ENCODE data around the gene RESP18. TPM values are rescaled to one million over a fixed set of nuclear protein-coding genes. Genes with fewer than 3 reads are reported as not detected.

RESP18 gene
- total and polyA plus RNA-seq, 2 donors (not counting 1 experiment from before 2014, with no cell fraction given) = not detected

DNA sequence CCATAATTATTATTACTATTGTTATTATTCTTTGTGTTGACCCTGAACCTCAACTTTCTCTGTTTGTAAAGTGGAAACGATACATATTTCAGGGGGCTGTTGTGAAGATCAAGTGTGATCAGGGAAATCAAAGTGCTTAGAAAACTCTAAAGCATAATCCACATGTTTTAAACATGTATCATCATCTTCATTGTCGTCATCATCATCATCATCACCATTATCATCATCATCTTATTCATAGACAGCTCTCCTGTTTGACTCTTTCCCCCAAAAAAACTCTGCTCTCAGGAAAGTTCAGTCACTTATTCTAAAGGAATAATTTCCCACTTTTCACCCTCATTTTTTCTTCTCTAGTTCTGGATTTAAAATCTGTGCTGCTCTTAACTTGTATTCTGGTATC, 28.3 kb downstream of the RESP18 start:
- no peak overlapping the region for H3K27ac ChIP-seq (ENCODE audit: insufficient read depth, low read length)
- H2AFZ ChIP-seq (ENCODE audit: low read length) = no peak overlapping the region
- no peak for DNase-seq (ENCODE audit: low read depth in 2 of 2)
- H3K79me2 ChIP-seq (ENCODE audit: control insufficient read depth, insufficient read depth, low read length) = no peaks in the 10 kb centered on the region
- no peaks in the 10 kb centered on the region for H3K36me3 ChIP-seq (ENCODE audit: control insufficient read depth, insufficient read depth, low read length)
- H3K4me1 ChIP-seq (ENCODE audit: control insufficient read depth, extremely low read depth, insufficient read depth, low read length) = peaks cover 3% of the 10 kb centered on the region
- no peak overlapping the region for H3K4me2 ChIP-seq (ENCODE audit: extremely low read depth, insufficient read depth, low read length)
- H4K20me1 ChIP-seq (ENCODE audit: control insufficient read depth, extremely low read depth, insufficient read depth, low read length) = no peaks in the 10 kb centered on the region
- TF ChIP-seq CTCF (conservative IDR thresholded peaks at IDR 0.05 in 1 of 2, IDR thresholded peaks at IDR 0.05 in 1 of 2; ENCODE audit: low read depth in 1 of 2, low read length in 2 of 2) = no peak
- no peak for TF ChIP-seq EZH2 (IDR thresholded peaks at IDR 0.05; ENCODE audit: low read length, missing control alignments)
- no peak overlapping the region for H3K4me3 ChIP-seq (replicated peaks in 1 of 4; ENCODE audit: control extremely low read depth in 1 of 4, insufficient read depth in 1 of 4, low read depth in 3 of 4, low read length in 4 of 4)
- no peak overlapping the region for H3K9ac ChIP-seq (ENCODE audit: insufficient read depth, low read length)
- H3K9me3 ChIP-seq (ENCODE audit: control insufficient read depth, insufficient read depth, low read depth, low read length) = no peaks in the 10 kb centered on the region
- peaks cover 19% of the 10 kb centered on the region for H3K27me3 ChIP-seq (ENCODE audit: control insufficient read depth, insufficient read depth, low read length)

- Histone ChIP-seq H3K4me2 (ENCODE audit: extremely low read depth, insufficient read depth, low read length) (no peak overlapping the region), H3K9me3 (ENCODE audit: control insufficient read depth, insufficient read depth, low read depth, low read length) (no peaks in the 10 kb centered on the region), H3K9ac (ENCODE audit: insufficient read depth, low read length) (no peak overlapping the region), H3K27ac (ENCODE audit: insufficient read depth, low read length) (no peak overlapping the region), H3K4me1 (ENCODE audit: control insufficient read depth, extremely low read depth, insufficient read depth, low read length) (no peaks in the 10 kb centered on the region), H3K79me2 (ENCODE audit: control insufficient read depth, insufficient read depth, low read length) (no peaks in the 10 kb centered on the region), H2AFZ (ENCODE audit: low read length) (no peak overlapping the region), H4K20me1 (ENCODE audit: control insufficient read depth, extremely low read depth, insufficient read depth, low read length) (no peaks in the 10 kb centered on the region), H3K36me3 (ENCODE audit: control insufficient read depth, insufficient read depth, low read length) (no peaks in the 10 kb centered on the region), H3K4me3 (replicated peaks in 1 of 4; ENCODE audit: control extremely low read depth in 1 of 4, insufficient read depth in 1 of 4, low read depth in 3 of 4, low read length in 4 of 4) (no peak overlapping the region), H3K27me3 (ENCODE audit: control insufficient read depth, insufficient read depth, low read length) (peaks cover 15% of the 10 kb centered on the region)
- TF ChIP-seq CTCF (conservative IDR thresholded peaks at IDR 0.05 in 1 of 2, IDR thresholded peaks at IDR 0.05 in 1 of 2; ENCODE audit: low read depth in 1 of 2, low read length in 2 of 2) (no peak), EZH2 (IDR thresholded peaks at IDR 0.05; ENCODE audit: low read length, missing control alignments) (no peak)
- no peak for DNase-seq (ENCODE audit: low read depth in 2 of 2)
These were observed 30.1 kb downstream of the RESP18 start for GRCh38 chr2:219302412-219302968.

- Histone ChIP-seq H4K20me1 (ENCODE audit: control insufficient read depth, extremely low read depth, insufficient read depth, low read length) (no peaks in the 10 kb centered on the region), H3K4me1 (ENCODE audit: control insufficient read depth, extremely low read depth, insufficient read depth, low read length) (no peaks in the 10 kb centered on the region), H3K9me3 (ENCODE audit: control insufficient read depth, insufficient read depth, low read depth, low read length) (no peaks in the 10 kb centered on the region), H3K4me3 (replicated peaks in 1 of 4; ENCODE audit: control extremely low read depth in 1 of 4, insufficient read depth in 1 of 4, low read depth in 3 of 4, low read length in 4 of 4) (no peak overlapping the region), H3K9ac (ENCODE audit: insufficient read depth, low read length) (no peak overlapping the region), H3K27me3 (ENCODE audit: control insufficient read depth, insufficient read depth, low read length) (peaks cover 15% of the 10 kb centered on the region), H3K79me2 (ENCODE audit: control insufficient read depth, insufficient read depth, low read length) (no peaks in the 10 kb centered on the region), H3K4me2 (ENCODE audit: extremely low read depth, insufficient read depth, low read length) (no peak overlapping the region), H2AFZ (ENCODE audit: low read length) (no peak overlapping the region), H3K36me3 (ENCODE audit: control insufficient read depth, insufficient read depth, low read length) (no peaks in the 10 kb centered on the region), H3K27ac (ENCODE audit: insufficient read depth, low read length) (no peak overlapping the region)
- no peak for DNase-seq (ENCODE audit: low read depth in 2 of 2)
- TF ChIP-seq EZH2 (IDR thresholded peaks at IDR 0.05; ENCODE audit: low read length, missing control alignments) (no peak), CTCF (conservative IDR thresholded peaks at IDR 0.05 in 1 of 2, IDR thresholded peaks at IDR 0.05 in 1 of 2; ENCODE audit: low read depth in 1 of 2, low read length in 2 of 2) (no peak)
These were observed 32.5 kb downstream of the RESP18 start for GRCh38 chr2:219300022-219300421.
